Esophagus muscularis mucosa (tissue), 4 donors: ENCODE measurements around the gene MS4A6A. TPM values are rescaled to one million over a fixed set of nuclear protein-coding genes. Genes with fewer than 3 reads are reported as not detected.
"Not testable (repeated sequence)": the region's sequence is repeated elsewhere in the genome, so short reads cannot be mapped to it uniquely, and the experiment has no call there.

Experiments used
- DNase-seq: peaks from one replicate; pipeline ENCODE4 v3.0.0-alpha.2; 2017; ENCODE audit errors: extremely low spot score
- H3K27ac ChIP-seq, 4 donors: fragments of 200-600 bp; sonication (generic); replicated peaks in 1 of 4; 1 replicate in 3 of 4; 2 replicates in 1 of 4; pipeline ENCODE4 v1.5.1; 2016 to 2019; ENCODE audit warnings: mild to moderate bottlenecking in 1 of 4
- H3K27me3 ChIP-seq, 4 donors: fragments of 200-600 bp; sonication (generic); one replicate each; pipeline versions ENCODE4 v1.5.1 to v1.6.0; 2016 to 2019
- H3K36me3 ChIP-seq, 4 donors: fragments of 200-600 bp; sonication (generic); one replicate each; pipeline ENCODE4 v1.5.1; 2016 to 2019
- H3K4me1 ChIP-seq, 4 donors: fragments of 200-600 bp; sonication (generic); one replicate each; pipeline ENCODE4 v1.5.1; 2016 to 2019
- H3K4me3 ChIP-seq, 4 donors: fragments of 200-600 bp; sonication (generic); 1 replicate in 2 of 4; 2 replicates in 2 of 4; pipeline ENCODE4 v1.5.1; 2016 to 2019; ENCODE audit warnings: mild to moderate bottlenecking in 4 of 4, moderate library complexity in 1 of 4
- H3K9me3 ChIP-seq, 4 donors: fragments of 200-600 bp; sonication (generic); 1 replicate in 3 of 4; 2 replicates in 1 of 4; pipeline ENCODE4 v1.5.1; 2016 to 2019
- CTCF ChIP-seq, 3 experiments: fragments of 200-600 bp in 2 of 3; fragments of 450-650 bp in 1 of 3; sonication (generic) in 2 of 3; IDR thresholded peaks; one replicate each; pipeline ENCODE4 v1.5.1; 2017 to 2019; ENCODE audit warnings: antibody characterized with exemption in 3 of 3, mild to moderate bottlenecking in 2 of 3, moderate library complexity in 1 of 3
- EP300 ChIP-seq: sonication (generic); formaldehyde crosslinking; IDR thresholded peaks from one replicate; pipeline ENCODE4 v1.6.1; 2017; ENCODE audit warnings: antibody characterized with exemption
- POLR2A ChIP-seq: fragments of 450-650 bp; IDR thresholded peaks from one replicate; pipeline ENCODE4 v1.6.1; 2017; ENCODE audit warnings: antibody characterized with exemption, moderate library complexity, mild to moderate bottlenecking, low read depth
- POLR2AphosphoS5 ChIP-seq, 2 donors: sonication (generic); formaldehyde crosslinking; IDR thresholded peaks; one replicate each; pipeline ENCODE4 v1.6.1; 2017; ENCODE audit warnings: antibody characterized with exemption in 2 of 2
- WGBS: methylation state at CpG from one replicate; pipeline ENCODE4 v1.1.5; 2018; 5-methylcytosine and 5-hydroxymethylcytosine counted together
- intact Hi-C: fragments of 100-400 bp; cut with DNase I; formaldehyde crosslinking; loops from one replicate; pipeline ENCODE4 v1.15.1; 2023
- total RNA-seq, 4 donors: library from RNA; depleted of rRNA; stranded (reverse); fragments of >200 nt; gene quantifications; one replicate each; pipeline versions ENCODE4 v1.1.0 to v1.2.1, GENCODE V29; 2016

Gene MS4A6A
- total RNA-seq, 4 donors from 2014 or later = 47.4 to 143 (median 58.3) TPM

GRCh38 chr11:60133917-60134316 lies 49.0 kb downstream of the MS4A6A start:
- no peak overlapping the region for H3K4me3 ChIP-seq
- peaks cover 0 to 10% (median 0%) of the 10 kb centered on the region in 4 donors for H3K9me3 ChIP-seq
- no peaks in the 10 kb centered on the region for H3K36me3 ChIP-seq
- no peak overlapping the region for H3K27ac ChIP-seq
- WGBS = 40% methylated on average over 1 of the region's 1 CpG
- TF ChIP-seq POLR2AphosphoS5 (IDR thresholded peaks at IDR 0.05) (no peak), CTCF (IDR thresholded peaks at IDR 0.05) (no peak), POLR2A (no peak), EP300 (no peak)
- H3K4me1 ChIP-seq = no peaks in the 10 kb centered on the region
- intact Hi-C loops = loop anchor here (5.0 kb wide), 1 partner anchor 312 kb away; no protein-coding TSS in a partner anchor
- no peak for DNase-seq
- peaks cover 0 to 4% (median 0%) of the 10 kb centered on the region in 4 donors for H3K27me3 ChIP-seq

DNA sequence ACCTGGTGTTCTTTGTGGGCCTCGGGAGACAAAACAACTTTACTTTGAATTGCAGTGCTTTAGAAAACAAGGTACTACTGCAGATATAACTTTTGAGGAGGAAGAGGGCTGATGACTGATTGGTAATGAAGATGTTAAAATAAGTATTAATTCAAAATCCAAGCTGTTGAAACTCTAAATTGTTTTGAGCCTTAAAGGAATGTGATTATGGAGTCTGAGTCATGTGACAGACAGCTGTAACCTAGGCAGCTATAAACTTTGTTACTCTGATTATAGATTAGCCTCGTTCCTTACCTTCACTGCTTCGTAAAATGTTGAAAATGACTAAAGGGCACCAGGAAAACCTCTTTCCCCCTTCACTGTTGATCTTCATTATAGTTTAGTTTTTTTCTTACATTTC lies 51.0 kb downstream of the MS4A6A start:
- no peaks in the 10 kb centered on the region for H3K36me3 ChIP-seq
- intact Hi-C loops = loop anchor here (5.0 kb wide), 1 partner anchor 310 kb away; no protein-coding TSS in a partner anchor
- H3K4me3 ChIP-seq = no peak overlapping the region
- no peak overlapping the region for H3K27ac ChIP-seq
- TF ChIP-seq POLR2AphosphoS5 (IDR thresholded peaks at IDR 0.05) (no peak), CTCF (IDR thresholded peaks at IDR 0.05) (no peak), EP300 (no peak), POLR2A (no peak)
- H3K4me1 ChIP-seq = no peaks in the 10 kb centered on the region
- DNase-seq = no peak
- H3K27me3 ChIP-seq = peaks cover 0 to 4% (median 0%) of the 10 kb centered on the region in 4 donors
- H3K9me3 ChIP-seq = peaks cover 0 to 7% (median 0%) of the 10 kb centered on the region in 4 donors
- WGBS = 91% methylated on average over 3 of the region's 3 CpGs

- H3K27me3 ChIP-seq = no peaks in the 10 kb centered on the region
- intact Hi-C loops = loop anchor here (5.0 kb wide), 1 partner anchor 308 kb away; no protein-coding TSS in a partner anchor
- no peak for DNase-seq
- H3K9me3 ChIP-seq = no peaks in the 10 kb centered on the region
- TF ChIP-seq POLR2A = no peak
- TF ChIP-seq POLR2AphosphoS5 (IDR thresholded peaks at IDR 0.05) = no peak
- TF ChIP-seq EP300 = no peak
- TF ChIP-seq CTCF (IDR thresholded peaks at IDR 0.05) = peak; percentile 26 to 40 (median 32)
- no peaks in the 10 kb centered on the region for H3K36me3 ChIP-seq
- H3K4me3 ChIP-seq = no peak overlapping the region
- H3K4me1 ChIP-seq = no peaks in the 10 kb centered on the region
- no peak overlapping the region for H3K27ac ChIP-seq
Observed at GRCh38 chr11:60130496-60130895, 52.4 kb downstream of the MS4A6A start.

DNA sequence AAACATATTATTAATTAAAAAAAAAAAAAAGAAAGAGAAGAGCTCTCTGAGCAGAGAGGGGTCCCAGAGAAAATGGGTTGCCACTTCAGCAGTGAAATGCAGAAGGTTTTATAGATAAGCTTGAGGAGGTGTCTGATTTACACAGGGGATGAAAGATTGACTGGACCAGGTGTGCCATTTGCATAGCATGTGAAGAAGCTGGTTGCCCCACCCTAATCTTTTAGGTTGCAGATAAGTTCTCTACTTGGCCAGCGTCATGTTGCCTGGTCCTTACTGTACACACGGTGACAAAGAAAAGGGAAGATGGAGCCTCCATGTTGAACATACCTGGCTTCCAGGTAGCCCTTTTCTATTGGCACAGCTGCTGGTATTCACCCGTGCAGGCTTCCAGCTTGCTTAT lies 53.0 kb downstream of the MS4A6A start:
- H3K36me3 ChIP-seq = no peaks in the 10 kb centered on the region
- no peaks in the 10 kb centered on the region for H3K27me3 ChIP-seq
- no peaks in the 10 kb centered on the region for H3K4me1 ChIP-seq
- no peaks in the 10 kb centered on the region for H3K9me3 ChIP-seq
- intact Hi-C loops = loop anchor here (5.0 kb wide), 1 partner anchor 308 kb away; no protein-coding TSS in a partner anchor
- no peak overlapping the region for H3K27ac ChIP-seq
- H3K4me3 ChIP-seq = no peak overlapping the region
- DNase-seq = no peak
- 81% methylated on average over 3 of the region's 3 CpGs for WGBS
- no peak for TF ChIP-seq EP300
- no peak for TF ChIP-seq CTCF (IDR thresholded peaks at IDR 0.05)
- TF ChIP-seq POLR2A = no peak
- no peak for TF ChIP-seq POLR2AphosphoS5 (IDR thresholded peaks at IDR 0.05)

DNA sequence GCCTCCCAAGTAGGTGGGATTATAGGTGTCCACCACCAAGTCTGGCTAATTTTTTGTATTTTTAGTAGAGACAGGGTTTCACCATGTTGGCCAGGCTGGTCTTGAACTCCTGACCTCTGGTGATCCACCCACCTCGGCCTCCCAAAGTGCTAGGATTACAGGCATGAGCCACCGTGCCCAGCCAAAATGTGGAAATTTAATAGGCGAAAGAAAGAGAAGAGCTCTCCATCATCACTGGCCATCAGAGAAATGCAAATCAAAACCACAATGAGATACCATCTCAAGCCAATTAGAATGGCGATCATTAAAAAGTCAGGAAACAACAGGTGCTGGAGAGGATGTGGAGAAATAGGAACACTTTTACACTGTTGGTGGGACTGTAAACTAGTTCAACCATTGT lies 54.0 kb downstream of the MS4A6A start:
- H3K27me3 ChIP-seq, intact Hi-C loops, H3K4me1 ChIP-seq, H3K27ac ChIP-seq, H3K36me3 ChIP-seq, DNase-seq, H3K9me3 ChIP-seq, H3K4me3 ChIP-seq: not testable (repeated sequence)
- WGBS = 79% methylated on average over 4 of the region's 4 CpGs
